Measurements from ENCODE around the gene CFAP92. TPM values are rescaled to one million over a fixed set of nuclear protein-coding genes. Genes with fewer than 3 reads are reported as not detected.

The CFAP92 gene
- total RNA-seq, 4 donors from 2014 or later: 1.1 to 2.2 TPM; not detected in 2

DNA sequence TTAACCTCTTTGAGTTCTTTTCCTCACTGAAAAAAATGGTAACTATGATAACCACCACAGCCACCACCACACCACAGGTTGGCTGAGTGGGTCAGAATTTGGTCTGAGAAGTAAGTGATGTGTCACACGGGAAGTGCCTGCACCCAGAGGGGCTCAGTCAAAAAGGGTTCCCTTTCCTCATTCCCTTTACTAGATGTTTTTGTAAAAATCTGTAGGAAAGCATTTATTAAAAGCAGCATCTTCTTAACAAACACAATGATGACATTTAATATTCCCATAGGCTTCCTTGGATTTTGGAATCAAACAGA lies 23.2 kb downstream of the CFAP92 start:
- no peak for DNase-seq (ENCODE audit: low spot score)
- TF ChIP-seq, protein P1, sequence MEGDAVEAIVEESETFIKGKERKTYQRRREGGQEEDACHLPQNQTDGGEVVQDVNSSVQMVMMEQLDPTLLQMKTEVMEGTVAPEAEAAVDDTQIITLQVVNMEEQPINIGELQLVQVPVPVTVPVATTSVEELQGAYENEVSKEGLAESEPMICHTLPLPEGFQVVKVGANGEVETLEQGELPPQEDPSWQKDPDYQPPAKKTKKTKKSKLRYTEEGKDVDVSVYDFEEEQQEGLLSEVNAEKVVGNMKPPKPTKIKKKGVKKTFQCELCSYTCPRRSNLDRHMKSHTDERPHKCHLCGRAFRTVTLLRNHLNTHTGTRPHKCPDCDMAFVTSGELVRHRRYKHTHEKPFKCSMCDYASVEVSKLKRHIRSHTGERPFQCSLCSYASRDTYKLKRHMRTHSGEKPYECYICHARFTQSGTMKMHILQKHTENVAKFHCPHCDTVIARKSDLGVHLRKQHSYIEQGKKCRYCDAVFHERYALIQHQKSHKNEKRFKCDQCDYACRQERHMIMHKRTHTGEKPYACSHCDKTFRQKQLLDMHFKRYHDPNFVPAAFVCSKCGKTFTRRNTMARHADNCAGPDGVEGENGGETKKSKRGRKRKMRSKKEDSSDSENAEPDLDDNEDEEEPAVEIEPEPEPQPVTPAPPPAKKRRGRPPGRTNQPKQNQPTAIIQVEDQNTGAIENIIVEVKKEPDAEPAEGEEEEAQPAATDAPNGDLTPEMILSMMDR (IDR thresholded peaks at IDR 0.05): no peak
- ATAC-seq (ENCODE audit: low FRiP score): no peak

DNA sequence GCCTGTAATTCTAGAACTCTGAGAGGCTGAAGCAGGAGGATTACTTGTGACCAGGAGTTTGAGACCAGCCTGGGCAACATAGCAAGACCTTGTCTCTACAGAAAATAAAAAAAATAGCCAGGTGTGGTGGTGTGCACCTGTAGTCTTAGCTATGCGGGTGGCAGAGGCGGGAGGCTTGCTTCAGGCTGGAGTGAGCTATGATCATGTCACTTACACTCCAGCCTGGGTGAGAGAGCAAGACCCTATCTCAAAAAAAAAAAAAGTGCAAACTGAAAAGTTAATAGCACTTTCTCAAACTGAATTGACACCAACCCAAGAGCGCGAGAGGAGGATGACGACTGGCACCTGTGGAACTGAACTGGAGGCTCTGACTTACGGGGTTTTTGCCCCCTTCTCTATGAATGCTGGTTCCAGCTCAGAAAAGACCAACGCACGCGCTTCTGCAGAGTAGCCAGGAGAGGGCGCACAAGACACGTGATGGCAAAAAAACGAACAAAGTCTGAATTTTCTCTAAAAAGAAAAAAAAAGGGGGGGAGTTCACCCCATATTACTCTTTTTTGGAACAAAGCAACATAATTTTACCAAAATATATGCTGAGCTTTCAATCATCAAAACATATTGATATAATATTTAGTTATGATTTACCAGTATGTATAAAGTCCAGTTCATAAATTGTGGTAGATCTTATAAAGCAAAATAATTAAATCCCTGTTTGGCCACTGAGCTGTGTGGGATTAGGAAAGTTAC lies 23.7 kb downstream of the CFAP92 start:
- ATAC-seq (ENCODE audit: low FRiP score) (no peak), DNase-seq (ENCODE audit: low spot score) (no peak)
- TF ChIP-seq, protein P1 (IDR thresholded peaks at IDR 0.05): peak in 1 of 3 donors; percentile 80

DNA sequence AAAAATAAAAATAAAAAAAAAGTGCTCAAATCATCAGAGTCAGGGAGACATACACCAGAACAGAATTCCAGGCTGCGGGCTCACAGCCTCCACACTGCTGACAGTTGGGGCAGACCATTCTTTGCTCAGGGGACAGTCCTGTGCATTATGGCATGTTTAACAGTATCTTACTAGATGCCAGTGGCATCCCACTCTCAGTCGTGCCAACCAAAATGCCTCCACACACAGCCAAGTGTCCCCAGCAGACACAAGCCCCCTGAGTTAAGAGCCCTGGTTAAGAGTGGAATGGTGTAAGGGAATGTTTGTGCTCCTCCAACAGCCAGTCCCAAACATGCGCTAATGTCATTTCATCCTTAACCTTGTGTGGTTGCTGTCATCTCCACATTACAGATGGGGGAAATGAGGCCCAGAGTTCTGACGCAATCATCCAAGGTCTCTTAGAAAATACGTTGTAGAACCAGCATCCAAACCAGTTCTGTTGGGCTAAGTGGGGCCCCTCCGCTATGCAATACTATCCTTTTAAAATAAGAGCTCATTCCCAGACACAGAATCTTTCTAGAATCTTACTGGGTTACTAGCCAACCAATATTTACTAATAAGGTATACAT lies 26.0 kb downstream of the CFAP92 start:
- no peak for ATAC-seq (ENCODE audit: low FRiP score)
- no peak for DNase-seq (ENCODE audit: low spot score)
- TF ChIP-seq, protein P1 (IDR thresholded peaks at IDR 0.05): no peak

DNA sequence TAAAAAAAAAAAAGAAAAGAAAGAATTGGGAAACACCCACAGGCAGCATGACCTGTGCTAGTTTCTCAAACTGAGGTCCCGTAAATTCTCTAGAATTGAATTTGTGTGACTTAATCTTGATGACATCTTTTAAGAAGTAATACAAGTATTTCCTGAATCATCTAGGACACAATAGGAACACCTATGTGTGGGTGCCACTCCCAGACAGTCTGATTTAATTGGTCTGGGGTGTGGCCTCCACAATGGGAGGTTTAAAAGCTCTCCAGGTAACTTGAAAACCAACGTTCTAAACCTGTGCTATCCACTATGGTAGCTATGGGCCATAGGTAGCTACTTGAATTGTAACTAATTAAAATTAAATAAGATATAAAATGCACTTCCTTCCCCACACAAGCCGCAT lies 28.1 kb downstream of the CFAP92 start:
- no peak for ATAC-seq (ENCODE audit: low FRiP score)
- no peak for DNase-seq (ENCODE audit: low spot score)
- TF ChIP-seq, protein P1 (IDR thresholded peaks at IDR 0.05): no peak

DNA sequence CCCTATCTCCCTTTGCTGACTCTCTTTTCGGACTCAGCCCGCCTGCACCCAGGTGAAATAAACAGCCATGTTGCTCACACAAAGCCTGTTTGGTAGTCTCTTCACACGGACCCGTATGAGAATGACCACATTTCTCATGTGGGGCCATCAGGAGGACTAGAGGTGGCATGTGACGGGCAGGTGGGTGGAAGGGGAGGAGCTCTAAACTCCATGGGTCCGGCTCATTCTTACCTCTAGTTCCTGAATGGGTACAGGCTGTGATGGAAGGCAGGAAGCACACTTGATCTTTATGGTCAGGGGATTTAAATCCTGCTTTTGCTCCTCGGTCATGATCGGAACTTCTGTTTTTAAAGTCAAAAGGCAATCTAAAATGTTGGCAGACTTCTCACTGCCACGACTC lies 28.6 kb downstream of the CFAP92 start:
- no peak for ATAC-seq (ENCODE audit: low FRiP score)
- no peak for DNase-seq (ENCODE audit: low spot score)
- TF ChIP-seq, protein P1 (IDR thresholded peaks at IDR 0.05): no peak

DNA sequence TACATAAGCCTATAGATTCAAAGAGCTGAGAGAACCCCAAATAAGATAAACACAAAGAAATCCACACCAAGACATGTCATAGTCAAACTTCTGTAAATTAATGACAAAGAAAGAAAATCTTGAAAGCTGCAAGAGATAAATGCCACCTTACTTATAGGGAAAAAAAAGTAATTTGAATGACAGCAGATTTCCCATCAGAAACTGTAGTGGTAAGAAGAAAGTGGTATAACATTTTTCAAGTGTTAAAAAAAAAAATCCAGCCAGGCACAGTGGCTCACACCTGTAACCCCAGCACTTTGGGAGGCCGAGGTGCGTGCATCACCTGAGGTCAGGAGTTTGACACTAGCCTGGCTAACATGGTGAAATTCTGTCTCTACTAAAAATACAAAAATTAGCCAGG lies 37.4 kb downstream of the CFAP92 start:
- DNase-seq (ENCODE audit: low spot score) (no peak), ATAC-seq (ENCODE audit: low FRiP score) (no peak)
- TF ChIP-seq, protein P1 (IDR thresholded peaks at IDR 0.05): no peak
